Thymus (tissue), 11 donors: ENCODE results near the gene MPP7. TPM values are rescaled to one million over a fixed set of nuclear protein-coding genes. Genes with fewer than 3 reads are reported as not detected.

Source experiments
- DNase-seq, 9 donors: peaks; one replicate each; pipeline ENCODE4 v3.0.0-alpha.2; 2013; ENCODE audit warnings: low spot score in 9 of 9, low read depth in 6 of 9, missing footprints in 1 of 9
- H3K27ac ChIP-seq, 2 donors: one replicate each; pipeline ENCODE4 v1.5.1; 2013; ENCODE audit warnings: control low read depth in 1 of 2, low read depth in 1 of 2, low read length in 1 of 2, mild to moderate bottlenecking in 1 of 2, moderate library complexity in 1 of 2
- H3K27me3 ChIP-seq, 2 donors: one replicate each; pipeline ENCODE4 v1.5.1; 2013; ENCODE audit warnings: low read length in 1 of 2; ENCODE audit not compliant: control insufficient read depth in 2 of 2, insufficient read depth in 1 of 2
- H3K36me3 ChIP-seq, 2 donors: one replicate each; pipeline ENCODE4 v1.5.1; 2013; ENCODE audit warnings: low read length in 1 of 2, mild to moderate bottlenecking in 1 of 2, moderate library complexity in 1 of 2; ENCODE audit not compliant: control insufficient read depth in 2 of 2, insufficient read depth in 2 of 2
- H3K4me1 ChIP-seq, 2 donors: one replicate each; pipeline ENCODE4 v1.5.1; 2013; ENCODE audit warnings: low read length in 2 of 2; ENCODE audit not compliant: control insufficient read depth in 2 of 2, insufficient read depth in 2 of 2
- H3K4me3 ChIP-seq, 2 donors: one replicate each; pipeline ENCODE4 v1.5.1; 2013; ENCODE audit warnings: low read length in 2 of 2, control low read depth in 1 of 2, mild to moderate bottlenecking in 1 of 2
- H3K9me3 ChIP-seq, 2 donors: one replicate each; pipeline ENCODE4 v1.5.1; 2013; ENCODE audit warnings: low read length in 1 of 2, mild to moderate bottlenecking in 1 of 2; ENCODE audit not compliant: control insufficient read depth in 2 of 2, insufficient read depth in 1 of 2
- WGBS: extraction: QIAGEN DNeasy Blood & Tissue Kit; methylation state at CpG from one replicate; pipeline ENCODE4 v1.1.7; 2013; 5-methylcytosine and 5-hydroxymethylcytosine counted together
- polyA plus RNA-seq: library from polyadenylated mRNA; stranded (reverse); fragments of 200-250 nt; gene quantifications from one replicate; pipeline ENCODE4 v1.2.3, GENCODE V29; 2013
- total RNA-seq: library from RNA; stranded (reverse); fragments of 120-200 nt; gene quantifications from one replicate; pipeline ENCODE4 v1.2.4, GENCODE V29; 2013
- donor health status: healthy.

Gene MPP7
- total and polyA plus RNA-seq, 2 donors = 2.8 to 5.1 TPM

DNA sequence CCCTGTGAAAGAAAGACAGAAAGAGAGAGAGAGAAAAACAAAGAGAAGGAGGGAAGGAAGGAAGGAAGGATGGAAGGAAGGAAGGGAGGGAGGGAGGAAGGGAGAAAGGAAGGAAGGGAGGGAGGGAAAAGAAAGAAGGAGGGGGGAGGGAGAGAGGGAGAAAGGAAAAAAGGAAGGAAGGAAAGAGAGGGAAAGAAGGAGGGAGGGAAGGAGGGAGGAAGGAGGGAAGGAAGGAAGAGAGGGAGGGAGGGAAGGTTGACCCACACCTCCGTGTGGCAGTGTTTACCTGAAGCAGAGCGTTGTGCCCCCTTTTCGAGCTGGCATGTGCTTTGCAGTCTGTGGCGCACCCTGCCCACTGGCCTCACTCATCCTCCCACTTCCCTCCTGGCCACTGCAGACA lies 12.3 kb upstream of the MPP7 start:
- no peak overlapping the region for H3K4me3 ChIP-seq
- 77% methylated on average over 4 of the region's 4 CpGs for WGBS
- H3K27me3 ChIP-seq = no peaks in the 10 kb centered on the region
- H3K27ac ChIP-seq = no peak overlapping the region
- no peaks in the 10 kb centered on the region for H3K36me3 ChIP-seq
- DNase-seq = no peak
- no peaks in the 10 kb centered on the region for H3K9me3 ChIP-seq
- no peaks in the 10 kb centered on the region for H3K4me1 ChIP-seq

DNA sequence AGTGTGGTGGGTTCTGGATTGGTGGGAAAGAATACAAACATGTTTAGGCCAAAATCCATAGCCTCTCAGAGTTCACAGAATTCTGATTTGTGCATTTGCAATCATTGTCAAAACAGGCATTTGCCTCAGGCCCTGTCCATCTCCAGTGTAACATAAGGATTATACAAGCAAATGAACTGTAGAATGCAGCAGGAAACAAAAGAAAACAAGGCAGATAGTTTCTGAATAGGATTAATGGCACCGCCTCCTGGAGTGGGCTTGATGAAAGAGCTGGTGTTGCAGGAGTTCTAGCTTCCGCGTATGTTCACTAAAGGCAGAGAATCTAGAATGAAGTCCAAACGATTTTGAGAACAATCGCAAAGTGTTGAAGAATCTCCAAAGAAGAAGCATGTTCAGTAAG lies 11.3 kb upstream of the MPP7 start:
- H3K4me1 ChIP-seq = no peaks in the 10 kb centered on the region
- no peak overlapping the region for H3K27ac ChIP-seq
- no peaks in the 10 kb centered on the region for H3K27me3 ChIP-seq
- DNase-seq = no peak
- H3K4me3 ChIP-seq = no peak overlapping the region
- no peaks in the 10 kb centered on the region for H3K9me3 ChIP-seq
- H3K36me3 ChIP-seq = no peaks in the 10 kb centered on the region
- 96% methylated on average over 5 of the region's 5 CpGs for WGBS

DNA sequence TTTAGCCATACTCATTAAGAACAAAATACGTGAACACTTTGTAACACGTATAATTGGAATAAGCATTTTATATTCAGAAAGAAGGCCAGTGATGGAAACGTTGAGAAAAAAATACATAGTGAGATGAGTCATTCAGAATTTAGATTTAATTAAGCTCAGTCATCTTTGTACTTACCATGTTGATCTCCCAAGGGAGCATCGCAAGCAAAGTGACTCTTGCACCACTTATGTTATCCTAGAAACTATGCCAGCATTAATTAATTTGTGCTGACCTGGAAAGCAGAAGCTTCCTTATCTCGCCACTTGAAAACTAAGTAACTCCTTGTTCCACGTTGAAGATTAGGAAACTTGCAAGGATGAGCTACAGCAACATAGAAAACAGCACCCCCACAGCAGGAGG lies 9.7 kb upstream of the MPP7 start:
- no peaks in the 10 kb centered on the region for H3K4me1 ChIP-seq
- no peak for DNase-seq
- WGBS = 88% methylated on average over 6 of the region's 6 CpGs
- H3K27ac ChIP-seq = no peak overlapping the region
- H3K9me3 ChIP-seq = no peaks in the 10 kb centered on the region
- H3K36me3 ChIP-seq = no peaks in the 10 kb centered on the region
- no peaks in the 10 kb centered on the region for H3K27me3 ChIP-seq
- no peak overlapping the region for H3K4me3 ChIP-seq

DNA sequence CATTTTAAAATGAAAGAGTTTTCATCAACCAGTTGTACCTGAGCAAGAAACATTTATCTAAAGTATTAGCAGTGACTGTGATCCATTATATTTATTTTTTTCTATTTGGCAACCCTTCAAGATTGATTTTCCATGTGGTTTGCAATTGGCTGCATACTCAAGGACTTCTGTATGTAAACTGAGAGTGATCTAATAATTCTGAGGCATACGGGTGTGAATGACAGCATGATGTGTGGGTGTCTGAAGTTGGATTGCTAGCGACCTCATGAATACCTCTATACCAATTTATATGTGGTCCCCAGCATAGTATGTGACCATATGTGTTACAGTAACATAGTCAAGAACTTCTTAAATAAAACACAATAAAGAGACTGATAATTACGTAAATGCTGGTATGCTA lies 8.2 kb upstream of the MPP7 start:
- WGBS = 91% methylated on average over 3 of the region's 3 CpGs
- H3K9me3 ChIP-seq = no peaks in the 10 kb centered on the region
- no peak overlapping the region for H3K27ac ChIP-seq
- H3K4me3 ChIP-seq = no peak overlapping the region
- no peaks in the 10 kb centered on the region for H3K36me3 ChIP-seq
- peaks cover 4 to 7% of the 10 kb centered on the region in 2 donors for H3K27me3 ChIP-seq
- no peaks in the 10 kb centered on the region for H3K4me1 ChIP-seq
- no peak for DNase-seq

DNA sequence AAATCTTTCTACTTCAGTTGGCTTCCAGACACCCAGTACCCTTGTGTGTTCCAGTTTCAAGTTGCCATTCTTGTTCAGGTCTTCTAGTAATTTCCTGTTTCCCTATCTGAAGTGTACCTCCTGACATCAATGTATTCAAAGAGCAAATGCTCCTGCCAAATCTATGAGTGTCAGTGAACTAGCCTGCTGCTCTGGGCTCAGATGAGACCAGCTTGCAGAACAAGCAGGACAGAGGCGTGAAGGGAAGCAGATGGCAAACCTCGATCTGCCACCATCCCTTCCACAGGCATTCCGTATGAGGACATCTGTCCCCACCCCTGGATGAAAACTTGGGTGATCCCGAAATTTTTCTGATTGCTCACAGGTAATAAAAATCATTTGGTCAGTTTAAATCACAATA lies 4.4 kb upstream of the MPP7 start:
- H3K4me3 ChIP-seq = no peak overlapping the region
- no peaks in the 10 kb centered on the region for H3K36me3 ChIP-seq
- no peaks in the 10 kb centered on the region for H3K9me3 ChIP-seq
- WGBS = 94% methylated on average over 4 of the region's 4 CpGs
- H3K4me1 ChIP-seq = no peaks in the 10 kb centered on the region
- H3K27ac ChIP-seq = no peak overlapping the region
- peaks cover 12 to 29% of the 10 kb centered on the region in 2 donors for H3K27me3 ChIP-seq
- DNase-seq = no peak

DNA sequence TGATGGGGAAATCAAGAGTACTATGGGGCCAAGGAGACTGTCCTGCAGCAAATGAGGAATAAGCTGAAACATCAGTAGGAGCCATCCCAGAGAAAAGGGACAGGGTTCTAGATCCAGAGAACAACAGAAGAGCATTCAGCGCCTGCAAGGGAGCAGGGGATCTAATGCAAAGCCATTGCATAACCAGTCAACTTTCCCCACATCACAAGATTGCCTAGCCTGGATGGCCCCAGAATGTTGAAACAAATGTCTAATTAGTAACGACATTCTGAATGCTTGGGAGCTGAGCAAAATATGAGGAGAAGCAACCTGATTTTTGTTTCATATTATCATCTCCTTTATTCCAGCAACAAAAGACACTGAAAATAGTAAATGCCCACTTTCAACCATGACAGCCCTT lies 2.7 kb upstream of the MPP7 start:
- H3K27ac ChIP-seq = no peak overlapping the region
- H3K4me3 ChIP-seq = no peak overlapping the region
- no peaks in the 10 kb centered on the region for H3K36me3 ChIP-seq
- peaks cover 17 to 29% of the 10 kb centered on the region in 2 donors for H3K27me3 ChIP-seq
- peaks cover 0 to 4% of the 10 kb centered on the region in 2 donors for H3K4me1 ChIP-seq
- DNase-seq = no peak
- WGBS = 97% methylated on average over 2 of the region's 2 CpGs
- H3K9me3 ChIP-seq = no peaks in the 10 kb centered on the region

DNA sequence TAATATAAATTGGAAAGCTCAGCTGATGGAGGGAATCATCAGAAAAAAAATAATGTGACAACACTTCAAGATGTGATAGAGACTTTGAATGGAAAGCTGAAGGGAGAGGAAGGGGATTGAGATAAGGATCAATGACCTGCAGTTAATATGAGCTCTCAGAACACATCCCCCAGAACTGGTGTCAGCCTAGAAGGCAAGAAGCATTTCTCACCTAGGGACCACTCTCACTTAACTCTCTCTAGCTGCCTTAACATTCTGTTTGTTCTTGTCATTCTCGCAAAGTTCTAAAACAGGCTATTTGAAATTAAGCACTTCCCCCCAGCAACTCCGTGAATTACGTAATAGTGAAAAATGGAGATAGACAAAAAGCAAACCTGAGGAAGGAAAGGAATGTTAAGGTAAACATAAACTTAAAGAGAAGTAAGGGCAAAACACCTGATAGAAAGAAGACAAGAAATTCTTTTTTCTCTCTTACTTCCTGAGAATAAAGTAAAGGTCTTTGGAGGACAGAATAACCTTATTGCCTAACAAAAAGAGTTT lies 1.2 kb upstream of the MPP7 start:
- DNase-seq = peak in 1 of 9 donors; percentile 18
- H3K27ac ChIP-seq = no peak overlapping the region
- 31% methylated on average over 3 of the region's 3 CpGs for WGBS
- H3K4me3 ChIP-seq = no peak overlapping the region
- H3K27me3 ChIP-seq = peaks cover 17 to 29% of the 10 kb centered on the region in 2 donors
- no peaks in the 10 kb centered on the region for H3K36me3 ChIP-seq
- peaks cover 0 to 4% of the 10 kb centered on the region in 2 donors for H3K4me1 ChIP-seq
- no peaks in the 10 kb centered on the region for H3K9me3 ChIP-seq

DNA sequence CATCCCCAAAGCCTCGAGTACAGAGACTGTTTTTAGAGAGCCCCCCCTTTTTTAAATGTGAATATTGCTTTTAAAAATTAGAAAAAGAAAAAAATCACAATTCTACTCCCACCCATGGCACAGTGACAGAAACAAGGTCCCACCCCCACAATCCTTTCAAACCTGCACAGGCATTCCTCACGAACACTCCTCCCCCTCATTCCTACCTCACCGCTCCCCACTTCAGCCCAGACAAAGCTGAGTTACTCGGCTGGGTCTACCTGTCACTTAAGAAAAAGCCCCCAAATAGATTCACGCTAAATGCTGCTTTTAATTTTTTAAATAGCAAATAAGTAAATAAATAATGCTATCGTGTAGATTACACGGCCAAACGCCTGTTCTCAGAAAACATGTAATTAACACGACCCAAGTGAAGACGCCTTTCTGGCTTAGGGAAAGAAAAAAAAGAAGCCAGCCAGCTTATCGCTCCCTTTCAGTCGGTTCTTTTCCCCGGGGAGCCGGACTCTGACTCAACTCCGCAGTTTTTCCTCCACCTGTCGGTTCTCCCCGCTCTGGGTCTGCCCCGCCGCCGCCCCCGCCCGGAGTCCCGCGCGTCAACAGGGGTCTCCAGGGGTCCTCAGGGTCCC lies 739 bp downstream of the MPP7 start:
- Histone ChIP-seq H3K4me1 (peaks cover 0 to 4% of the 10 kb centered on the region in 2 donors), H3K4me3 (peak overlapping the region; percentile 57 to 84), H3K27ac (peak overlapping the region; percentile 24 to 52), H3K36me3 (no peaks in the 10 kb centered on the region), H3K27me3 (peaks cover 17 to 26% of the 10 kb centered on the region in 2 donors), H3K9me3 (no peaks in the 10 kb centered on the region)
- peak in 3 of 9 donors; percentile 3 to 50 (median 29) for DNase-seq
- WGBS = 3% methylated on average over 25 of the region's 25 CpGs

DNA sequence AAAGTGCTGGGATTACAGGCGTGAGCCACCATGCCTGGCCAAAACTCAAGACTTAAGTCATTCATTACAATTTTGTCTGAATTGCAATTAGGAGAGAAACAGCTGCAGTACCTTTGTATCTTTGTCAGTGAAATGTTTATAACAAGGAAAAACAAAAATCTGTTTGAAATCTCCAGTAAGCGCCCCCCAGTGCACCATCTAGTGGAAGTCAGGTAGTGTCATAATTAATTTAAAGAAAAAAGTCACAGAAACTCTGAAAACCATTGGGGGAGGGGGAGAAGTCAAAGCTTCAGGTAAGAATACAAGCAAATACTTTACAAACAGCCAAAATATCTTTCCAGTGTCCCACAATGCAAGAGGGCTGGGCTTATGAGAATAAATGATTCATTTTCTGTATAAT lies 2.8 kb downstream of the MPP7 start:
- 89% methylated on average over 2 of the region's 2 CpGs for WGBS
- Histone ChIP-seq H3K4me1 (peaks cover 0 to 4% of the 10 kb centered on the region in 2 donors), H3K27me3 (peaks cover 11 to 14% of the 10 kb centered on the region in 2 donors), H3K27ac (no peak overlapping the region), H3K9me3 (no peaks in the 10 kb centered on the region), H3K36me3 (no peaks in the 10 kb centered on the region), H3K4me3 (no peak overlapping the region)
- peak in 2 of 9 donors; percentile 8 to 28 for DNase-seq
